Adrenal gland (tissue), 12 donors: ENCODE data around the gene FMC1. TPM values are rescaled to one million over a fixed set of nuclear protein-coding genes. Genes with fewer than 3 reads are reported as not detected.

Experiments used
- DNase-seq, 7 donors: peaks; one replicate each; pipeline ENCODE4 v3.0.0-alpha.2; 2019 to 2020
- H3K27ac ChIP-seq, 5 donors: fragments of 200-600 bp; sonication (generic) in 4 of 5; 1 replicate in 3 of 5; 2 replicates in 2 of 5; pipeline versions ENCODE4 v1.5.1 to v1.8.0; 2016 to 2020; ENCODE audit warnings: mild to moderate bottlenecking in 1 of 5
- H3K27me3 ChIP-seq: fragments of 200-600 bp; 2 replicates; pipeline ENCODE4 v1.8.0; 2021
- H3K36me3 ChIP-seq, 2 donors: fragments of 200-600 bp; replicated peaks in 1 of 2; 1 replicate in 1 of 2; 2 replicates in 1 of 2; pipeline versions ENCODE4 v1.5.1 to v1.8.0; 2018 to 2022
- H3K4me1 ChIP-seq, 2 donors: fragments of 200-600 bp; replicated peaks in 1 of 2; 1 replicate in 1 of 2; 2 replicates in 1 of 2; pipeline versions ENCODE4 v1.5.1 to v1.8.0; 2018 to 2021
- H3K4me3 ChIP-seq, 4 donors: fragments of 200-600 bp; sonication (generic) in 3 of 4; one replicate each; pipeline ENCODE4 v1.5.1; 2016 to 2018
- H3K9me3 ChIP-seq, 3 donors: fragments of 200-600 bp; sonication (generic) in 1 of 3; replicated peaks in 1 of 3; 1 replicate in 2 of 3; 2 replicates in 1 of 3; pipeline versions ENCODE4 v1.5.1 to v1.8.0; 2016 to 2021
- POLR2A ChIP-seq, 2 donors: fragments of 450-650 bp; IDR thresholded peaks; one replicate each; pipeline ENCODE4 v1.6.1; 2017; ENCODE audit warnings: antibody characterized with exemption in 2 of 2, mild to moderate bottlenecking in 2 of 2, moderate library complexity in 1 of 2
- WGBS, 4 donors: extraction: QIAGEN DNeasy Blood & Tissue Kit in 2 of 4; methylation state at CpG; one replicate each; pipeline versions ENCODE4 v1.1.5 to v1.1.7; 2013 to 2017; 5-methylcytosine and 5-hydroxymethylcytosine counted together
- intact Hi-C, 2 donors: fragments of 100-400 bp; cut with DNase I; formaldehyde crosslinking; loops; one replicate each; pipeline versions ENCODE4 v1.14.1 to v1.15.0; 2022 to 2023
- polyA plus RNA-seq, 3 donors: library from polyadenylated mRNA; stranded (reverse); fragments of 200-250 nt in 2 of 3; fragments of 350-450 nt in 1 of 3; fragmentation: Illumina TruSeq in 1 of 3; extraction: RNeasy Lipid Tissue Mini Kit (QIAGEN cat#74804) in 1 of 3; gene quantifications; one replicate each; pipeline ENCODE4 v1.2.3, GENCODE V29; 2013 to 2014
- small RNA-seq, 2 donors: library from RNA; depleted of rRNA; stranded (forward); fragments of <200 nt; gene quantifications; one replicate each; pipeline ENCODE3, GENCODE V24; 2016
- total RNA-seq, 9 donors: library from RNA; depleted of rRNA in 4 of 9; stranded (reverse); fragments of >200 nt in 4 of 9; fragments of 120-200 nt in 1 of 9; fragmentation: NEBNext Ultra II Directional in 1 of 9; extraction: Animal tissue kit (Norgen Biotek cat#: 25700) in 1 of 9; gene quantifications; one replicate each; pipeline versions ENCODE4 v1.1.0 to v1.2.4, GENCODE V29; 2013 to 2023
- TF ChIP-seq, protein P1 (sequence below), 6 experiments: fragments of 450-650 bp in 4 of 6; fragments of 200-600 bp in 2 of 6; sonication (generic) in 1 of 6; IDR thresholded peaks; 1 replicate in 5 of 6; 2 replicates in 1 of 6; pipeline versions ENCODE4 v1.5.1 to v1.8.0; 2016 to 2021; ENCODE audit warnings: antibody characterized with exemption in 6 of 6, mild to moderate bottlenecking in 2 of 6, moderate library complexity in 1 of 6
- donor health status: healthy with polysubstance abuse.
- donor health status: Bipolar disorder and iron deficiency.
- donor health status: DM: yes; HTN: yes; CAD: no.
- donor health status: DM: no; HTN: no; CAD: no.
- donor health status: DM: no; HTN: no; CAD: no.
- donor health status: DM: yes; HTN: yes; CAD: no.

FMC1 gene
- total and polyA plus RNA-seq, 12 donors = 10.0 to 98.6 (median 23.6) TPM

DNA sequence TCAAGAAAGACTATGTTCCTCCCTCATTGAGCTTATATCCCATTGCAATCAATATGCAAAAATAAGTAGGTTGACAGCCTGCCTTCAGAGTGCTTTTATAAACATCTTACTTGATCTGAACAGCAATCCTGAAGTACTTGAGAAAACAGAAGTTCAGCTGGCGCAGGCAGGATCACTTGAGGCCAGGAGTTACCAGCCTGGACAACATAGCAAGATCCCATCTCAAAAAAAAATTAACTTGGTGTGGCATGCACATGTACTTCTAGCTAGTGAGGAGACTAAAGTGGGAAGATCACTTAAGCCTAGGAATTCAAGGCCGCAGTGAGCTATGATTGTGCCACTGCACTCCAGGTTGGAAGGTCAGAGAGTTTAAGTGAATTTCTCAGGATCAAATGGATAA, 48.6 kb downstream of the FMC1 start:
- TF ChIP-seq, protein P1, sequence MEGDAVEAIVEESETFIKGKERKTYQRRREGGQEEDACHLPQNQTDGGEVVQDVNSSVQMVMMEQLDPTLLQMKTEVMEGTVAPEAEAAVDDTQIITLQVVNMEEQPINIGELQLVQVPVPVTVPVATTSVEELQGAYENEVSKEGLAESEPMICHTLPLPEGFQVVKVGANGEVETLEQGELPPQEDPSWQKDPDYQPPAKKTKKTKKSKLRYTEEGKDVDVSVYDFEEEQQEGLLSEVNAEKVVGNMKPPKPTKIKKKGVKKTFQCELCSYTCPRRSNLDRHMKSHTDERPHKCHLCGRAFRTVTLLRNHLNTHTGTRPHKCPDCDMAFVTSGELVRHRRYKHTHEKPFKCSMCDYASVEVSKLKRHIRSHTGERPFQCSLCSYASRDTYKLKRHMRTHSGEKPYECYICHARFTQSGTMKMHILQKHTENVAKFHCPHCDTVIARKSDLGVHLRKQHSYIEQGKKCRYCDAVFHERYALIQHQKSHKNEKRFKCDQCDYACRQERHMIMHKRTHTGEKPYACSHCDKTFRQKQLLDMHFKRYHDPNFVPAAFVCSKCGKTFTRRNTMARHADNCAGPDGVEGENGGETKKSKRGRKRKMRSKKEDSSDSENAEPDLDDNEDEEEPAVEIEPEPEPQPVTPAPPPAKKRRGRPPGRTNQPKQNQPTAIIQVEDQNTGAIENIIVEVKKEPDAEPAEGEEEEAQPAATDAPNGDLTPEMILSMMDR (IDR thresholded peaks at IDR 0.05) = no peak
- no peak for TF ChIP-seq POLR2A (IDR thresholded peaks at IDR 0.05)
- no peak overlapping the region for H3K27ac ChIP-seq
- H3K36me3 ChIP-seq = peaks cover 0 to 3% of the 10 kb centered on the region in 2 donors
- no peaks in the 10 kb centered on the region for H3K27me3 ChIP-seq
- 81 to 93% (median 88%) methylated on average over 2 of the region's 2 CpGs for WGBS, 4 donors
- no peaks in the 10 kb centered on the region for H3K9me3 ChIP-seq
- intact Hi-C loops = no loop called here
- no peak for DNase-seq
- no peak overlapping the region for H3K4me3 ChIP-seq
- H3K4me1 ChIP-seq = peaks cover 0 to 11% of the 10 kb centered on the region in 2 donors

GRCh38 chr7:139393621-139394211, 52.6 kb downstream of the FMC1 start:
- no peak for DNase-seq
- Histone ChIP-seq H3K4me1 (peaks cover 0 to 24% of the 10 kb centered on the region in 2 donors), H3K27ac (no peak overlapping the region), H3K9me3 (no peaks in the 10 kb centered on the region), H3K27me3 (no peaks in the 10 kb centered on the region), H3K36me3 (peaks cover 0 to 3% of the 10 kb centered on the region in 2 donors), H3K4me3 (no peak overlapping the region)
- WGBS, 4 donors = 89 to 100% (median 98%) methylated on average over 1 of the region's 1 CpG
- TF ChIP-seq POLR2A (IDR thresholded peaks at IDR 0.05) = no peak
- TF ChIP-seq, protein P1 (IDR thresholded peaks at IDR 0.05) = no peak
- intact Hi-C loops = no loop called here

DNA sequence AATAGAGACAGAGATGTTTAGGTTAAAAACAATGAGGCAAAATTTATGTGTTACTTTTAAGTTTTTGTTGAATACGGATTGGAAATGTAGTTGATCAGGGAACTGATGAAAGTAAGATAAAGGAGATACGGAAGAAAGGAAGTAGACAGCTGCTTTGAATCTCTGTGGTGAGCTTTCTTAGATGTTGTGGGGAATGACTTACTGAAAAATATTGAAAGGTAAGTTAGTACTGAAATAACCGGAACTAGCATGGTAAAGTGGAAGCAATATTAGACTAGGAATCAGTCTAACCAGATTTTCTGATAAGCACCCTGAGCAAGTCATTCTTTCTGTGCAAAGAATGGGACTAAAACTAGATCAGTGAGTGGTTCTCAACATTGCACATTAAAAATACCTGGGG, 53.4 kb downstream of the FMC1 start:
- Histone ChIP-seq H3K9me3 (no peaks in the 10 kb centered on the region), H3K27ac (no peak overlapping the region), H3K36me3 (peaks cover 0 to 6% of the 10 kb centered on the region in 2 donors), H3K4me3 (no peak overlapping the region), H3K27me3 (no peaks in the 10 kb centered on the region), H3K4me1 (peaks cover 0 to 24% of the 10 kb centered on the region in 2 donors)
- WGBS, 4 donors = 84 to 89% (median 86%) methylated on average over 3 of the region's 3 CpGs
- DNase-seq = no peak
- intact Hi-C loops = no loop called here
- no peak for TF ChIP-seq POLR2A (IDR thresholded peaks at IDR 0.05)
- TF ChIP-seq, protein P1 (IDR thresholded peaks at IDR 0.05) = no peak

Small RNAs within 50 kb of the gene (small RNA-seq; reads per million reads assigned to genes)
- 0 reads per million in 2 donors for gene RNU6-206P

Other genes starting within 250 kb of the FMC1 start
- 10 to 100 TPM; 28.8 to 50.8 (median 39.1) TPM for gene ZC3HAV1, start 231.6 kb upstream of the FMC1 start, total RNA-seq
- gene ZC3HAV1, start 231.6 kb upstream of the FMC1 start, polyA plus RNA-seq = 10 to 100 TPM in 1 of 3 donors, 1 to 10 TPM in 2; 7.7 to 33.6 (median 9.9) TPM
- gene UBN2, start 110.1 kb upstream of the FMC1 start, total RNA-seq = 10 to 100 TPM in 7 of 9 donors, 1 to 10 TPM in 2; 7.1 to 27.5 (median 17.2) TPM
- gene UBN2, start 110.1 kb upstream of the FMC1 start, polyA plus RNA-seq = 10 to 100 TPM in 1 of 3 donors, 1 to 10 TPM in 2; 4.5 to 10.6 (median 6.3) TPM
- gene LUC7L2, start 18.6 kb downstream of the FMC1 start, total RNA-seq = 10 to 100 TPM; 31.5 to 100.0 (median 50.6) TPM
- 10 to 100 TPM; 51.2 to 87.6 (median 55.3) TPM for gene LUC7L2, start 18.6 kb downstream of the FMC1 start, polyA plus RNA-seq
- under 1 TPM in 1 of 9 donors, not detected in 8; 0.27 TPM for gene KLRG2, start 142.3 kb downstream of the FMC1 start, total RNA-seq
- gene KLRG2, start 142.3 kb downstream of the FMC1 start, polyA plus RNA-seq = under 1 TPM in 1 of 3 donors, not detected in 2; 0.13 TPM
- under 1 TPM in 2 of 9 donors, not detected in 7; 0.06 to 0.18 TPM for gene CLEC2L, start 182.3 kb downstream of the FMC1 start, total RNA-seq
- not detected for gene CLEC2L, start 182.3 kb downstream of the FMC1 start, polyA plus RNA-seq